HK-2 (cell line): ENCODE data around the gene KLHL22.
"Not testable (repeated sequence)": the region's sequence is repeated elsewhere in the genome, so short reads cannot be mapped to it uniquely, and the experiment has no call there.

Source experiments
- DNase-seq: peaks from one replicate; pipeline ENCODE4 v3.0.0-alpha.2; 2018; ENCODE audit not compliant: unreplicated experiment

The KLHL22 gene

GRCh38 chr22:20504293-20504922 is 8.8 kb upstream of the KLHL22 start:
- DNase-seq: peak; percentile 56

GRCh38 chr22:20503816-20504215 is 8.2 kb upstream of the KLHL22 start:
- DNase-seq: peak; percentile 22

- DNase-seq: no peak
Observed at GRCh38 chr22:20499769-20500168, 4.2 kb upstream of the KLHL22 start.

DNA sequence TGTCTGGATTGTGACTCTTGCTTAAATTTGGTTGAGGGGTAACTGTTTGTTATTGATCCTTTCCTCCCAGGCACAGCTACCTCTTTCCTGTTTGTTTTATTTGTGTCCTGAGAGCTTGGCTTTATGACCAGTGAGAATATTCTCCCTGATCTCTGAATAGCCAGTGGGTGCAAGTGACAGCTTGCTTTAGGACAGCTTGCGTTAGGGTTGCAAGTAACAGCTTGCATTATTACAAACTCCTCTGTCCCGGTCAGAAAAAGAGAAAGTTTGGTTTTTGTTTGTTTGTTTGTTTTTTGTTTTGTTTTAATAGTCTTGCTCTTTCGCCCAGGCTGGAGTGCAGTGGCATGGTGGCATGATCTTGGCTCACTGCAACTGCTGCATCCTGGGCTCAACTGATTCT is 3.3 kb upstream of the KLHL22 start:
- no peak for DNase-seq

- DNase-seq: no peak
Observed at GRCh38 chr22:20497426-20497825, 1.8 kb upstream of the KLHL22 start.

DNA sequence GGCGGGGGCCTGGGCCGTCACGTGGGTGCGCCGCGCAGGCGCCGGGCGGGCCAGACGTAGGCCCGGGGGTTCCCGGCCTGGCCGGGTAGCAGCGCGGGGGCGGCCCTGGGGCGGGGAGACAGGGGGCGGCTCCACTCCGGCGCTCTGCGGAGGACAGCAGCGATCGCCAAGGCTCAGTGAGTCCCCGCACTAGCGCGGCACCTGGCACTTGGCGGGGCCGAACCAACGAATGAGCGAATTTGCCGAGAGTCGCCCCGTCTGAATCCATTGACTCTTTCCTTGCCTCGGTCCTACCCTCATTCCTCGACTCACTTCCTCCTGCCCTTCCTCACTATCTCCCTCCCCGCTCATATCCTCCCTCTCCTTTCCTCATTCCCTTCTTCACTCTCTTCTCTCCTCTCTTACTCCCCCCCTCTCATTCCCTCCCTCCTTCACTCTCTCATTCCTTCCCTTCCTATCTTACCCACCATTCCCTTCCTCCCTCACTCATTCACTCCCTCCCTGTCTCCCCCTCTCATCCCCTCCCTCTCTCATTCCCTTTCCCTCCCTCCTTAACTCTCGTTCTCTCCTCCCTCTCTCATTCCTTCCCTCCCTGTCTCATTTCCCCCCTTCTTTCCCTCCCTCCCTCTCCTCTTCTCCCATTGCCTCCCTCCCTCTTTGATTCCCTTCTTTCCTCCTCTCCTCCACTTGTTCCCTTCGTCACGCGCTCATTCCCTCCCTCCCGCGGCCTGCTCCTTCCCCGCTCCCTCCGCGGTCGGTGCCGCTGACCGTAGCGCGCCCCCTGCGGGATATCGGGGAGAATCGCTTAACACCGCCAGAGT is 476 bp upstream of the KLHL22 start:
- DNase-seq: peak; percentile 87

- no peak for DNase-seq
Observed at GRCh38 chr22:20491346-20491745, 4.2 kb downstream of the KLHL22 start.

- no peak for DNase-seq
Observed at GRCh38 chr22:20490941-20491307, 4.7 kb downstream of the KLHL22 start.

DNA sequence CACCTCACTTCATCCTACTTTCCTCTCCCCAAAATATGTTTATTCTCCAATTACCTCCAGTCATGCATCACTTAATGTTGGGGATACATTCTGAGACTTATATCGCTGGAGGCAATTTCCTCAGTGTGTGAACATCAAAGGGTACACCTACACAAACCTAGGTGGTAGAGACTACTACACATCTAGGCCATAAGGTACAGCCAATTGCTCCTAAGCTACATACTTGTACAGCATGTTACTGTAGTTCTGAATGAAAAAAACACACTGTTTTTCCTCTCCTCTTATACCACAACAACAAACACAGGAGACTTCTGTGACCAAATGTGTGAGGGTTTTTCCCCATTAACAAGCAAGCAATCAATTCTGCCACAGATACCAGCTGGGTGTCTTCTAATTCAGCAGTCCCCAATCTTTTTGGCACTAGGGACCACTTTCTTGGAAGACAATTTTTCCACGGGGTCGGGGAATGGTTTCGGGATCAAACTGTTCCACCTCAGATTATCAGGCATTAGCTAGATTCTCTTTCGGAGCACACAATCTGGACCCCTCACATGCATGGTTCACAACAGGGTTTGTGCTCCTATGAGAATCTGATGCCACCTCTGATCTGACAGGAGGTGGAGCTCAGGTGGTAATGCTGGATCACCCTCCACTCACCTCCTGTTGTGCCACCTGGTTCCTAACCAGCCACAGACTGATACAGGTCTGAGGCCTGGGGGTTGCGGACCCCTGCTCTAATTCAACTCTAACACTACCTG is 5.2 kb downstream of the KLHL22 start:
- DNase-seq: no peak

GRCh38 chr22:20488946-20489345 is 6.6 kb downstream of the KLHL22 start:
- no peak for DNase-seq

DNA sequence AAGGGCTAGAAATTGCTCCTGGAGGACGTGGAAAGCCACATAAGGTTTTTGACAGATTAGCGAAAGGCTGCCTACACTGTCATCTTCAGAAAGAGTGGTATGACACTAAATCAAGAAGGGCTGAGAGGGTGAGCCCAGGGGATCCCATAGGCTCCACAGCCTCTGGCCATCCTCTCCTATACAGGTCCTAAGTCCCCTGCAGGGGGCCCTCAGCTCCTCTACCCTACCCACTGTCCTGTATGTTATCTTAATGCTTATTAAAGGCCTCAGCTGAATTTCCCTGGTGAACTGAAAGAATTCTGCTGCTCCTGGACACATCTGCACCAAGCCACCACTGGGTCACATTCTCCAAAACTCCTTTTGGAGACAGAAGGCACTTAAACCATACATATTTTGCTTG is 7.9 kb downstream of the KLHL22 start:
- no peak for DNase-seq

- DNase-seq: no peak
Observed at GRCh38 chr22:20486229-20486628, 9.4 kb downstream of the KLHL22 start.

DNA sequence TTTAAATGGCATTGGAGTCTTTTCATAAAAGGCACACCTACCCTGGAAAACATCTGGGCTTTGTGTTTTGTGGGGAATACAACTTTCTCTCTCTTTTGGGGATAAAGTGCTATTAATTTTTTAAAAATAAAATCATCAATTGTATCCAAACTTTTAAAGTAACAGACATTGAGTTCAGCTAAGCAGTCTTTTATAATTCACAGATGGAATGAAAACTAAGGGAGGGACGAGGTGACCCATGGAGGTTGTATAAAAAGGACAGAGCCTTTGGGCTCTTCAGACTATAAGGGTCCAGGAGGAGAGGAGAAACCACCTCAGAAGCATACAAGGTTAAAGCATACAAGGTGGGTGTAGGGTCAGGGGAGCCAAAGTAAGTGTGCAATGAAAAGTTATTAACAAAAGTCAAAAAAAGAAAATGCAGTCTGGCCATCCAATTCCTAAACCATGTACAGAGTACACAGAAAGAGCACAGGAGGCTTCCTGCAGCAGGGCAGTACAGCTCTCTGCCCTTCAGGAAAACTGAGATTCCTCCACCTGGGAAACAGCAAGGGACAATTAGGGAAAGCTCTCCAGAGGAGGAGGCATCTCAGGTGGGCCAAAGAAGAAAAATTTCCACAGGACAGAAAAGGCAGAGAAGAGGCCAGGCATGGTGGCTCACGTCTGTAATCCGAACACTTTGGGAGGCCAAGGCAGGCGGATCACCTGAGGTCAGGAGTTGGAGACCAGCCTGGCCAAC is 10.5 kb downstream of the KLHL22 start:
- DNase-seq: no peak

GRCh38 chr22:20483771-20484170 is 11.8 kb downstream of the KLHL22 start:
- DNase-seq: no peak

GRCh38 chr22:20483143-20483506 is 12.5 kb downstream of the KLHL22 start:
- DNase-seq: not testable (repeated sequence)

- DNase-seq: no peak
Observed at GRCh38 chr22:20479612-20480196, 15.9 kb downstream of the KLHL22 start.

DNA sequence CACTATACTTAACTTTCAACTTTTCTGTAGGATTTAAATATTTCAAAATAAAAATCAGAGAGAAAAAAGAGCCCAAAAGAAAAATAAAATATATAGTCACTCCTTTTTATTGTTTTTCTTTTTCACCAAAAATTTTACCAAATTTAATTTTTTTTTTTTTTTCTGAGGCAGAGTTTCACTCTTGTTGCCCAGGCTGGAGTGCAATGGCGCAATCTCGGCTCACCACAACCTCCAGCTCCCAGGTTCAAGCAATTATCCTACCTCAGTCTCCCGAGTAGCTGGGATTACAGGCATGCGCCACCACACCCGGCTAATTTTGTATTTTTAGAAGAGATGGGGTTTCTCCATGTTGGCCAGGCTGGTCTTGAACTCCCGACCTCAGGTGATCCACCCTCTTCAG is 17.5 kb downstream of the KLHL22 start:
- DNase-seq: not testable (repeated sequence)

GRCh38 chr22:20475569-20475968 is 20.0 kb downstream of the KLHL22 start:
- not testable (repeated sequence) for DNase-seq

DNA sequence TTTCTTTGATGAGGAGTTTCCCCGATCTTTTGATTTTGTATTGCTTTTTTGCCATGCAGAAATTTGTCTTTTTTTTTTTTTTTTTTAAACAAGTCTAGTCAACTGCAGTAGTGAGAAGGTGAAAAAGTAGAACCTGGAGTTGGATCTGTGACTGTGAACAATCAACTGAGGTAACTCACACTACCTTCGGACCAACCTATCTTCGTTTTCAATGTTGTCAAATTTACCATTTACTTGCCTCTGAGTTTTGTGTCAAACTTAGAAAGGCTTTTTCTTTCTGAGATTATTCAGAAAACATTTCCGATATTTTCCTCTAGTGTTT is 20.5 kb downstream of the KLHL22 start:
- no peak for DNase-seq

GRCh38 chr22:20472629-20473442 is 22.8 kb downstream of the KLHL22 start:
- no peak for DNase-seq
